A549 (cell line): ENCODE measurements around the gene ARHGDIB.

ENCODE experiments used
- BHLHE40 ChIP-seq: IDR thresholded peaks from 2 replicates; pipeline ENCODE4 v1.6.1; 2012; ENCODE audit warnings: low read depth, low read length, inconsistent platforms
- CHD4 ChIP-seq: fragments of 200-600 bp; sonication (generic); IDR thresholded peaks from 2 replicates; pipeline ENCODE4 v1.6.1; 2016; ENCODE audit warnings: antibody characterized with exemption, mild to moderate bottlenecking, borderline replicate concordance
- CTCF ChIP-seq: fragments of >200 bp; sonication (Bioruptor Twin); formaldehyde crosslinking; IDR thresholded peaks from 3 replicates; pipeline ENCODE4 v1.5.1; 2016
- E2F6 ChIP-seq: IDR thresholded peaks from 2 replicates; pipeline ENCODE4 v1.6.1; 2012; ENCODE audit warnings: low read depth, borderline replicate concordance
- EP300 ChIP-seq, 2 experiments: fragments of >200 bp; sonication (Bioruptor Twin); formaldehyde crosslinking; IDR thresholded peaks; 2 replicates in 1 of 2; 3 replicates in 1 of 2; pipeline ENCODE4 v1.6.1; 2016 to 2017
- JUN ChIP-seq, 2 experiments: fragments of >200 bp; sonication (Bioruptor Twin); formaldehyde crosslinking; IDR thresholded peaks; 2 replicates in 1 of 2; 3 replicates in 1 of 2; pipeline ENCODE4 v1.6.1; 2016 to 2017
- KDM5A ChIP-seq: fragments of 200-600 bp; sonication (generic); IDR thresholded peaks from 2 replicates; pipeline ENCODE4 v1.6.1; 2016; ENCODE audit warnings: antibody characterized with exemption, mild to moderate bottlenecking
- POLR2A ChIP-seq: IDR thresholded peaks from 2 replicates; pipeline ENCODE4 v1.6.1; 2012; ENCODE audit warnings: mild to moderate bottlenecking, low read length
- RAD21 ChIP-seq, 2 experiments: fragments of >200 bp in 1 of 2; sonication (Bioruptor Twin) in 1 of 2; formaldehyde crosslinking in 1 of 2; IDR thresholded peaks in 1 of 2; conservative IDR thresholded peaks in 1 of 2; 2 replicates in 1 of 2; 3 replicates in 1 of 2; pipeline ENCODE4 v1.6.1; 2012 to 2018; ENCODE audit warnings: inconsistent platforms in 1 of 2
- RNF2 ChIP-seq: fragments of 200-600 bp; sonication (generic); IDR thresholded peaks from 2 replicates; pipeline ENCODE4 v1.6.1; 2016; ENCODE audit warnings: low read depth, mild to moderate bottlenecking, antibody characterized with exemption, moderate library complexity, borderline replicate concordance
- SMC3 ChIP-seq: fragments of >200 bp; sonication (Bioruptor Twin); formaldehyde crosslinking; IDR thresholded peaks from 3 replicates; pipeline ENCODE4 v1.6.1; 2018; ENCODE audit warnings: inconsistent platforms
- TF ChIP-seq, protein P1 (sequence below): fragments of 200-600 bp; sonication (generic); IDR thresholded peaks from 2 replicates; pipeline ENCODE4 v1.6.1; 2016; ENCODE audit warnings: antibody characterized with exemption, mild to moderate bottlenecking, moderate library complexity
- TF ChIP-seq, protein P2 (sequence below): IDR thresholded peaks from 2 replicates; pipeline ENCODE4 v1.6.1; 2012
- TF ChIP-seq, protein P3 (sequence below): fragments of 250-450 bp; sonication (Bioruptor Pico); IDR thresholded peaks from 2 replicates; pipeline ENCODE4 v1.5.0; 2021; ENCODE audit warnings: mild to moderate bottlenecking, moderate library complexity, borderline replicate concordance

DNA sequence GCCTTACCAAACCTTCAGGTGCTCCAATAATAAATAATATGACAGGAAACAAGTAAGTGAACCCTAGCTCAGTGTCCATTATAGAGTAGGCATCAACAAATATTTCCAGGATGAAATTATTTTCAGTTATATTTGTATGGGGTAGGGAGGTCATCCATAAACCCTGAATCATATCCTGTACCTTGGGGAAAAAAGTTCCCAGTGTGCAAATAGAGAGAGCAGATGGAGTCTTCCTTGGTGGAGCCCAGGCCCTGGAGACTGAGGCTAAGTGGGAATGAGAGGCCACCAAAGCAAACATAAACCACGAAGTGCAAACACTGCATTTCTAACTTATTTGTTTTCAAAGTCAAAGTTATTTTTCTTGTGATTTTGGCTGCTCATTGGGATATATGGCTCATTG lies 14.5 kb downstream of the ARHGDIB start:
- no peak for TF ChIP-seq POLR2A
- no peak for TF ChIP-seq BHLHE40
- TF ChIP-seq CTCF: no peak
- TF ChIP-seq RAD21 (conservative IDR thresholded peaks at IDR 0.05 in 1 of 2, IDR thresholded peaks at IDR 0.05 in 1 of 2): no peak
- TF ChIP-seq KDM5A: no peak
- TF ChIP-seq EP300 (IDR thresholded peaks at IDR 0.05): no peak
- TF ChIP-seq, protein P1, sequence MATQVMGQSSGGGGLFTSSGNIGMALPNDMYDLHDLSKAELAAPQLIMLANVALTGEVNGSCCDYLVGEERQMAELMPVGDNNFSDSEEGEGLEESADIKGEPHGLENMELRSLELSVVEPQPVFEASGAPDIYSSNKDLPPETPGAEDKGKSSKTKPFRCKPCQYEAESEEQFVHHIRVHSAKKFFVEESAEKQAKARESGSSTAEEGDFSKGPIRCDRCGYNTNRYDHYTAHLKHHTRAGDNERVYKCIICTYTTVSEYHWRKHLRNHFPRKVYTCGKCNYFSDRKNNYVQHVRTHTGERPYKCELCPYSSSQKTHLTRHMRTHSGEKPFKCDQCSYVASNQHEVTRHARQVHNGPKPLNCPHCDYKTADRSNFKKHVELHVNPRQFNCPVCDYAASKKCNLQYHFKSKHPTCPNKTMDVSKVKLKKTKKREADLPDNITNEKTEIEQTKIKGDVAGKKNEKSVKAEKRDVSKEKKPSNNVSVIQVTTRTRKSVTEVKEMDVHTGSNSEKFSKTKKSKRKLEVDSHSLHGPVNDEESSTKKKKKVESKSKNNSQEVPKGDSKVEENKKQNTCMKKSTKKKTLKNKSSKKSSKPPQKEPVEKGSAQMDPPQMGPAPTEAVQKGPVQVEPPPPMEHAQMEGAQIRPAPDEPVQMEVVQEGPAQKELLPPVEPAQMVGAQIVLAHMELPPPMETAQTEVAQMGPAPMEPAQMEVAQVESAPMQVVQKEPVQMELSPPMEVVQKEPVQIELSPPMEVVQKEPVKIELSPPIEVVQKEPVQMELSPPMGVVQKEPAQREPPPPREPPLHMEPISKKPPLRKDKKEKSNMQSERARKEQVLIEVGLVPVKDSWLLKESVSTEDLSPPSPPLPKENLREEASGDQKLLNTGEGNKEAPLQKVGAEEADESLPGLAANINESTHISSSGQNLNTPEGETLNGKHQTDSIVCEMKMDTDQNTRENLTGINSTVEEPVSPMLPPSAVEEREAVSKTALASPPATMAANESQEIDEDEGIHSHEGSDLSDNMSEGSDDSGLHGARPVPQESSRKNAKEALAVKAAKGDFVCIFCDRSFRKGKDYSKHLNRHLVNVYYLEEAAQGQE: no peak
- no peak for TF ChIP-seq JUN (IDR thresholded peaks at IDR 0.05)
- TF ChIP-seq E2F6: no peak
- no peak for TF ChIP-seq RNF2
- TF ChIP-seq, protein P2, sequence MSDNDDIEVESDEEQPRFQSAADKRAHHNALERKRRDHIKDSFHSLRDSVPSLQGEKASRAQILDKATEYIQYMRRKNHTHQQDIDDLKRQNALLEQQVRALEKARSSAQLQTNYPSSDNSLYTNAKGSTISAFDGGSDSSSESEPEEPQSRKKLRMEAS: no peak
- no peak for TF ChIP-seq SMC3
- TF ChIP-seq, protein P3, sequence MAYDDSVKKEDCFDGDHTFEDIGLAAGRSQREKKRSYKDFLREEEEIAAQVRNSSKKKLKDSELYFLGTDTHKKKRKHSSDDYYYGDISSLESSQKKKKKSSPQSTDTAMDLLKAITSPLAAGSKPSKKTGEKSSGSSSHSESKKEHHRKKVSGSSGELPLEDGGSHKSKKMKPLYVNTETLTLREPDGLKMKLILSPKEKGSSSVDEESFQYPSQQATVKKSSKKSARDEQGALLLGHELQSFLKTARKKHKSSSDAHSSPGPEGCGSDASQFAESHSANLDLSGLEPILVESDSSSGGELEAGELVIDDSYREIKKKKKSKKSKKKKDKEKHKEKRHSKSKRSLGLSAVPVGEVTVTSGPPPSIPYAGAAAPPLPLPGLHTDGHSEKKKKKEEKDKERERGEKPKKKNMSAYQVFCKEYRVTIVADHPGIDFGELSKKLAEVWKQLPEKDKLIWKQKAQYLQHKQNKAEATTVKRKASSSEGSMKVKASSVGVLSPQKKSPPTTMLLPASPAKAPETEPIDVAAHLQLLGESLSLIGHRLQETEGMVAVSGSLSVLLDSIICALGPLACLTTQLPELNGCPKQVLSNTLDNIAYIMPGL: no peak
- no peak for TF ChIP-seq CHD4
